Measurements from ENCODE around the gene STX5.

DNA sequence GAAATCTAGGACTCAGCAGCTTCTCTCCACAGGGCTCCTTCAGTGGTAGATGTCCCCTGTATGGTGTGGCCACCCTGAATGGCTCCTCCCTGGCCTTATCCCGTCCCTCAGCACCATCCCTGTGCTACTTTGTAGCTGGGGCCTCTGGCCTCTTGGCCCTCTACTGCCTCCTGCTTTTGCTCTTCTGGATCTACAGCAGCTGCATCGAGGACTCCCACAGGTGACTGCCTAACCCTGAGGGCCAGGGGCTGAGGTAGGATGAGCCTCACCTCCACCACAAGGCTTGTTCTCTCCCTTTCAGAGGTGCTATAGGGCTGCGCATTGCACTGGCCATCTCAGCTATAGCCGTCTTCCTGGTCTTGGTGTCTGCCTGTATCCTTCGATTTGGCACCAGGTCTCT lies 42.9 kb downstream of the STX5 start:
- TF ChIP-seq POLR2AphosphoS5 (IDR thresholded peaks at IDR 0.05; ENCODE audit: low read depth, low read length) (no peak), POLR2A (IDR thresholded peaks at IDR 0.05; ENCODE audit: low read depth, low read length) (no peak)
